Activated CD8-positive, alpha-beta memory T cell treated with anti-CD3 and anti-CD28 coated beads for 4 hours (primary cell): ENCODE results near the gene NAT16.
"Not testable (repeated sequence)": the region's sequence is repeated elsewhere in the genome, so short reads cannot be mapped to it uniquely, and the experiment has no call there.

Experiments
- DNase-seq, 2 donors: peaks; one replicate each; pipeline ENCODE4 v3.0.0-alpha.2; 2020; ENCODE audit warnings: low read depth in 2 of 2

The NAT16 gene

GRCh38 chr7:101156866-101157589 is 23.1 kb downstream of the NAT16 start:
- no peak for DNase-seq

GRCh38 chr7:101156277-101156676 is 23.8 kb downstream of the NAT16 start:
- DNase-seq: no peak

- DNase-seq: no peak
Observed at GRCh38 chr7:101155303-101155702, 24.8 kb downstream of the NAT16 start.

GRCh38 chr7:101154693-101155102 is 25.4 kb downstream of the NAT16 start:
- DNase-seq: no peak

- peak; percentile 80 to 85 for DNase-seq
Observed at GRCh38 chr7:101153969-101154692, 26.0 kb downstream of the NAT16 start, which contains the start of gene AP1S1. Gene AP1S1, plus strand, starts transcription at chr7:101154476. Its CDS starts 39 bp downstream, at chr7:101154515.

- no peak for DNase-seq
Observed at GRCh38 chr7:101151908-101152651, 28.0 kb downstream of the NAT16 start.

GRCh38 chr7:101140746-101141382 is 39.2 kb downstream of the NAT16 start:
- no peak for DNase-seq

- no peak for DNase-seq
Observed at GRCh38 chr7:101140339-101140699, 39.8 kb downstream of the NAT16 start.

- peak; percentile 88 to 89 for DNase-seq
Observed at GRCh38 chr7:101138213-101138870, 41.8 kb downstream of the NAT16 start.

- DNase-seq: no peak
Observed at GRCh38 chr7:101137651-101138212, 42.4 kb downstream of the NAT16 start.

GRCh38 chr7:101134399-101134980 is 45.6 kb downstream of the NAT16 start:
- DNase-seq: no peak

- DNase-seq: no peak
Observed at GRCh38 chr7:101133621-101134398, 46.3 kb downstream of the NAT16 start.

GRCh38 chr7:101132626-101133600 is 47.2 kb downstream of the NAT16 start:
- not testable (repeated sequence) for DNase-seq

- no peak for DNase-seq
Observed at GRCh38 chr7:101129603-101130117, 50.4 kb downstream of the NAT16 start.

- no peak for DNase-seq
Observed at GRCh38 chr7:101128040-101128834, 51.9 kb downstream of the NAT16 start.

GRCh38 chr7:101127460-101128039 is 52.5 kb downstream of the NAT16 start:
- DNase-seq: no peak
